Smooth muscle cell (in vitro differentiated cells): Measurements from ENCODE around the gene ANKRD63. TPM values are rescaled to one million over a fixed set of nuclear protein-coding genes. Genes with fewer than 3 reads are reported as not detected.

Experiments used
- DNase-seq: peaks from one replicate; lab custom pipeline; 2025; ENCODE audit not compliant: unreplicated experiment; lab: John Stamatoyannopoulos, UW
- H2AFZ ChIP-seq: fragments of 200-600 bp; sonication (generic); 2 replicates; pipeline ENCODE4 v1.6.0; 2016; ENCODE audit warnings: antibody characterized with exemption, low read depth, mild to moderate bottlenecking
- H3F3A ChIP-seq: fragments of 200-600 bp; sonication (generic); 2 replicates; pipeline ENCODE4 v1.6.0; 2017; ENCODE audit warnings: antibody characterized with exemption, low read depth
- H3K27ac ChIP-seq: fragments of 200-600 bp; sonication (generic); 2 replicates; pipeline ENCODE4 v1.5.1; 2016; ENCODE audit warnings: low read depth, mild to moderate bottlenecking
- H3K27me3 ChIP-seq: fragments of 200-600 bp; sonication (generic); 2 replicates; pipeline ENCODE4 v1.6.1; 2016; ENCODE audit warnings: low read depth, mild to moderate bottlenecking
- H3K36me3 ChIP-seq: fragments of 200-600 bp; sonication (generic); 2 replicates; pipeline ENCODE4 v1.5.1; 2016; ENCODE audit warnings: low read depth
- H3K4me1 ChIP-seq: fragments of 200-600 bp; sonication (generic); 2 replicates; pipeline ENCODE4 v1.5.1; 2016; ENCODE audit warnings: low read depth
- H3K4me2 ChIP-seq: fragments of 200-600 bp; sonication (generic); 2 replicates; pipeline ENCODE4 v1.6.0; 2016; ENCODE audit warnings: mild to moderate bottlenecking
- H3K4me3 ChIP-seq: fragments of 200-600 bp; sonication (generic); 2 replicates; pipeline ENCODE4 v1.5.1; 2016; ENCODE audit warnings: mild to moderate bottlenecking
- H3K79me2 ChIP-seq: fragments of 200-600 bp; sonication (generic); 2 replicates; pipeline ENCODE4 v1.6.0; 2016; ENCODE audit warnings: low read depth, mild to moderate bottlenecking
- H3K9ac ChIP-seq: fragments of 200-600 bp; sonication (generic); 2 replicates; pipeline ENCODE4 v1.6.0; 2016; ENCODE audit warnings: low read depth
- H3K9me3 ChIP-seq: fragments of 200-600 bp; sonication (generic); replicated peaks from 2 replicates; pipeline ENCODE4 v1.5.1; 2016; ENCODE audit warnings: low read depth
- H4K20me1 ChIP-seq: fragments of 200-600 bp; sonication (generic); 2 replicates; pipeline ENCODE4 v1.6.0; 2016; ENCODE audit warnings: low read depth
- WGBS: methylation state at CpG from one replicate; pipeline ENCODE4 v1.1.7; 2016; ENCODE audit warnings: low lambda C conversion rate; 5-methylcytosine and 5-hydroxymethylcytosine counted together
- polyA plus RNA-seq: library from polyadenylated mRNA; unstranded; fragments of >200 nt; fragmentation: Nextera tagmentation; extraction: Ambion mirVana; gene quantifications from 2 replicates; pipeline ENCODE4 v1.2.1, GENCODE V29; 2016
- total RNA-seq: library from RNA; depleted of rRNA; stranded (reverse); fragments of >200 nt; gene quantifications from 2 replicates; pipeline ENCODE4 v1.2.3, GENCODE V29; 2014
- TF ChIP-seq, protein P1 (sequence below): fragments of 200-600 bp; sonication (generic); IDR thresholded peaks from 2 replicates; pipeline ENCODE4 v1.5.1; 2017; ENCODE audit warnings: borderline replicate concordance, mild to moderate bottlenecking, antibody characterized with exemption; ENCODE audit not compliant: insufficient read depth, poor library complexity, severe bottlenecking

Gene ANKRD63
- total and polyA plus RNA-seq, 2 experiments from 2014 or later = not detected

DNA sequence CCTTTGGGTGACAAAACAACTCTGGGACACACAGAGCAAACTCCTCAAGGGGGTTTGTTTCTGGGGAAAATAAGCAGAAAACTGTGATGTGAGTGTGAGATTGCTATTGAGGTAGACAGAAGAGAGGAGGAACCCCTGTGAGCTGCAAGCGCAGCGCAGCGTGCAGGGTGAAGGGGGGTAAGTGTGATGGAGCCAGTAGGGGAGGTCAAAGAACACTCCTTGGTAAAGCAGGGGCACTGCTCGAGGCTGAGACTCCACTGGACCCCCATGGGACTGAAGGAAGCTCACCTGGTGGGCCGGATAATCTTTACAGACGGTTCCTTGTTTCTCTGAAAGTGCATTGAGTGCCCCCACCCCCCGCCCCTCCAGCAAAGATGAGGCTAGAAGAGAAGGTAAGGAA lies 48.2 kb upstream of the ANKRD63 start:
- Histone ChIP-seq H3K9ac (peak overlapping the region; percentile 90), H3F3A (peaks cover 25% of the 10 kb centered on the region), H3K27me3 (no peaks in the 10 kb centered on the region), H3K27ac (peak overlapping the region; percentile 97), H3K4me1 (peaks cover 48% of the 10 kb centered on the region), H4K20me1 (peaks cover 5% of the 10 kb centered on the region), H2AFZ (no peak overlapping the region), H3K9me3 (no peaks in the 10 kb centered on the region), H3K36me3 (no peaks in the 10 kb centered on the region), H3K4me2 (peak overlapping the region; percentile 94), H3K79me2 (peaks cover 8% of the 10 kb centered on the region), H3K4me3 (no peak overlapping the region)
- DNase-seq = no peak
- TF ChIP-seq, protein P1, sequence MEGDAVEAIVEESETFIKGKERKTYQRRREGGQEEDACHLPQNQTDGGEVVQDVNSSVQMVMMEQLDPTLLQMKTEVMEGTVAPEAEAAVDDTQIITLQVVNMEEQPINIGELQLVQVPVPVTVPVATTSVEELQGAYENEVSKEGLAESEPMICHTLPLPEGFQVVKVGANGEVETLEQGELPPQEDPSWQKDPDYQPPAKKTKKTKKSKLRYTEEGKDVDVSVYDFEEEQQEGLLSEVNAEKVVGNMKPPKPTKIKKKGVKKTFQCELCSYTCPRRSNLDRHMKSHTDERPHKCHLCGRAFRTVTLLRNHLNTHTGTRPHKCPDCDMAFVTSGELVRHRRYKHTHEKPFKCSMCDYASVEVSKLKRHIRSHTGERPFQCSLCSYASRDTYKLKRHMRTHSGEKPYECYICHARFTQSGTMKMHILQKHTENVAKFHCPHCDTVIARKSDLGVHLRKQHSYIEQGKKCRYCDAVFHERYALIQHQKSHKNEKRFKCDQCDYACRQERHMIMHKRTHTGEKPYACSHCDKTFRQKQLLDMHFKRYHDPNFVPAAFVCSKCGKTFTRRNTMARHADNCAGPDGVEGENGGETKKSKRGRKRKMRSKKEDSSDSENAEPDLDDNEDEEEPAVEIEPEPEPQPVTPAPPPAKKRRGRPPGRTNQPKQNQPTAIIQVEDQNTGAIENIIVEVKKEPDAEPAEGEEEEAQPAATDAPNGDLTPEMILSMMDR = no peak
- 99% methylated on average over 7 of the region's 7 CpGs for WGBS

DNA sequence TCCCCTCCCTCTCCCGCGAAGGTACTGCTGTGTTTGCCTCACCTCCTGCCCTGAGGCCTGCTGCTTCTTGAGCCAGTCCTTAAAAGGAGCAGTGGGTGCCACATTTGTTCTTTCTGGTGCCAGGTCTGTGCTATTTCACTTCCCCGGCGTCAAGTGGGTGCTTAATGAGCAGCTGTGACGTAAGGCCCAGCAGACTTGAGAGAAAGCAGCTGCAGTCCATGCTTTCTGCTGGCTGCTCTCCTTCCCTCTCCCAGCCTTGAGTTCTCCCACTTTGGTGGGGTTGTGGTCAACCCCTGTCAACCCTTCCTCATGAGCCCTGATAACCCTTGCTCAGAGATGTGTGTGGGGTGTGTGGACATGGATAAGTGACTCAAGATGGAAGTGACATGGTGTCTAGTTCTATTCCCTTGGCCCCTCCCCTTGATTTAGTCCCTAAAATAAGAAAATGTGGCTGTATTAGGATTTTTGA lies 47.5 kb upstream of the ANKRD63 start:
- H3K9ac ChIP-seq = peak overlapping the region; percentile 90

DNA sequence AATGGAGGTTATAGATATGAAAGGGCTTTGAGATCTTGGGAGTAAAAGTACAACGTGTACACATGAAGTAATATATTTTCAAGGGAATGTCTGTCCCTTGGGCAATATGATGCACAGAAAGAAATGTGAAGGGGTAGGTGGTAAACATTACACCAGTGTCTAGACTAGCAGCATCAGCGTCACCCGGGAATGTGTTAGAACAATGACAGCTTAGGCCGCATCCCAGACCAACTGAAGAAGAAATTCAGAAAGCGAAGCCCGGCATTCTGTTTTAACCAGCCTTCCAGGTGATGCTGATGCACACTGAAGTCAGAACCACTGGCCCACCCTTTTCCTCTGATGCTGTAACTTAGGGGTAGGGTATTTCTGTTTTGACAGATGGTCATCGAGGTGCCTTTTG lies 46.9 kb upstream of the ANKRD63 start:
- no peak overlapping the region for H2AFZ ChIP-seq
- peaks cover 15% of the 10 kb centered on the region for H4K20me1 ChIP-seq
- peaks cover 16% of the 10 kb centered on the region for H3F3A ChIP-seq
- peak overlapping the region; percentile 97 for H3K27ac ChIP-seq
- H3K9me3 ChIP-seq = no peaks in the 10 kb centered on the region
- no peaks in the 10 kb centered on the region for H3K27me3 ChIP-seq
- no peak overlapping the region for H3K4me3 ChIP-seq
- no peaks in the 10 kb centered on the region for H3K36me3 ChIP-seq
- peaks cover 58% of the 10 kb centered on the region for H3K4me1 ChIP-seq
- TF ChIP-seq, protein P1 = no peak
- DNase-seq = no peak
- 54% methylated on average over 7 of the region's 7 CpGs for WGBS
- H3K4me2 ChIP-seq = peak overlapping the region; percentile 94
- H3K9ac ChIP-seq = peak overlapping the region; percentile 90
- H3K79me2 ChIP-seq = peaks cover 19% of the 10 kb centered on the region

More for the DNA sequence above, 47.5 kb upstream of the ANKRD63 start:
- Histone ChIP-seq H3K4me2 (peak overlapping the region; percentile 94), H3F3A (peaks cover 22% of the 10 kb centered on the region), H3K4me1 (peaks cover 54% of the 10 kb centered on the region), H3K36me3 (no peaks in the 10 kb centered on the region), H3K79me2 (peaks cover 13% of the 10 kb centered on the region), H3K4me3 (no peak overlapping the region), H3K27me3 (no peaks in the 10 kb centered on the region), H3K9me3 (no peaks in the 10 kb centered on the region), H4K20me1 (peaks cover 11% of the 10 kb centered on the region), H3K27ac (peak overlapping the region; percentile 97), H2AFZ (no peak overlapping the region)
- DNase-seq = no peak
- 25% methylated on average over 5 of the region's 5 CpGs for WGBS
- TF ChIP-seq, protein P1 = no peak

DNA sequence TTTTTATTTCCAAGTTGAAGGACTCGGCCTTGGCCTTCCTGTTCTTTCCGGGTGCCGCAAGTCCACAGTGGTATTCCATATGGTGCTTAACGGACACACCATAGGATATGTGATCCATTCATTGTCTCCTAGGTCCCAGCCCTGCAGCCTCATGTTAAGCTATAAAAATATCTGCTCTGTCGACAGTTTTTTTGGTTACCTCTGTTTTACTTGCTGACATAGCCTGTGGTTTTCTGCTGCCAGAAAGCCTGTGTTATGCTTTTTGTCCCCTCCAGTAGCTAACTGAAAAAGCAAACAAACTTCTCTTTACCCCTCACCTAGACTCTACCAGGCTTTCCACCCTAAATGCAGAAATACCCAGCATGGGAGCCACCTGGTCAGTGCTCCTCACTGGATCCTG lies 45.9 kb upstream of the ANKRD63 start:
- H3K4me2 ChIP-seq = peak overlapping the region; percentile 94

More for the DNA sequence above, 45.9 kb upstream of the ANKRD63 start:
- TF ChIP-seq, protein P1 = no peak
- Histone ChIP-seq H3K36me3 (no peaks in the 10 kb centered on the region), H3K9ac (peak overlapping the region; percentile 90), H3K27me3 (no peaks in the 10 kb centered on the region), H3K4me3 (no peak overlapping the region), H2AFZ (no peak overlapping the region), H3K27ac (peak overlapping the region; percentile 97), H3K4me1 (peaks cover 54% of the 10 kb centered on the region), H3K9me3 (no peaks in the 10 kb centered on the region), H4K20me1 (peaks cover 17% of the 10 kb centered on the region), H3K79me2 (peaks cover 23% of the 10 kb centered on the region), H3F3A (peaks cover 8% of the 10 kb centered on the region)
- DNase-seq = no peak
- 50% methylated on average over 5 of the region's 5 CpGs for WGBS
